GM18511 (cell line): ENCODE measurements around the gene SCYGR4.
"Not testable (repeated sequence)": the region's sequence is repeated elsewhere in the genome, so short reads cannot be mapped to it uniquely, and the experiment has no call there.

ENCODE experiments used
- ATAC-seq: cut with Tn5 transposase; IDR thresholded peaks from one replicate; pipeline ENCODE4 v1.9.1; 2021; ENCODE audit warnings: mild to moderate bottlenecking, moderate library complexity; ENCODE audit not compliant: unreplicated experiment

The SCYGR4 gene

GRCh38 chr2:227665189-227665940, 48.1 kb downstream of the SCYGR4 start:
- no peak for ATAC-seq

DNA sequence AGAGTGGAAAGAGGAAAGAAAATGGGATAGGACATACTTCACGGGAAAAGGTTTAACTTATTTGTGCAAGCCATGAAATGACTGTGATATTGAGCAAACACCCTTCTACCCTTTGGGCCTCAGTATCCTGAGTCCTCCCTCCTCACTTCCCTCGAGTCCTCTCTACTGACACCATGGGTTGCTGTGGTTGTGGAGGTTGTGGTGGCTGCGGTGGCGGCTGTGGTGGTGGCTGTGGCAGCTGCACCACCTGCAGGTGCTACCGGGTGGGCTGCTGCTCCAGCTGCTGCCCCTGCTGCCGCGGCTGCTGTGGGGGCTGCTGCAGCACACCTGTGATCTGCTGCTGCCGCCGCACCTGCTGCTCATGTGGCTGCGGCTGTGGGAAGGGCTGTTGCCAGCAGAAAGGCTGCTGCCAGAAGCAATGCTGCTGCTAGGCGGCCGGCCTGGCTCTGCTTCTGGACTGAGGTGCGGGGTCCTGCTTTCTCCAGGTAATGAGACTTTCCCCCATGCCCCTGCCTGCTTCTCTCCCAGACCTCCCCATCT, 49.4 kb downstream of the SCYGR4 start, which contains the start of gene SCYGR5:
SCYGR5 (plus strand) TSS at position 174 of the 540 bp plus-strand sequence; CDS start at position 174, 0 bp downstream.
- ATAC-seq, result not testable (repeated sequence)
